GM23338 (cell line): ENCODE results near the gene NIPSNAP3A. TPM values are rescaled to one million over a fixed set of nuclear protein-coding genes. Genes with fewer than 3 reads are reported as not detected.

Experiments used
- ATAC-seq: fragments of 200-7000 bp; cut with Tn5 transposase; 3 replicates; pipeline ENCODE4 v1.9.1; 2020
- DNase-seq: peaks from one replicate; pipeline ENCODE4 v3.0.0-alpha.2; 2015; ENCODE audit warnings: low spot score
- H2AFZ ChIP-seq: fragments of 200-600 bp; sonication (generic); 2 replicates; pipeline ENCODE4 v1.8.0; 2016; ENCODE audit warnings: antibody characterized with exemption, mild to moderate bottlenecking, moderate library complexity
- H3F3A ChIP-seq: fragments of 200-600 bp; sonication (generic); replicated peaks from 2 replicates; pipeline ENCODE4 v1.8.0; 2017; ENCODE audit warnings: antibody characterized with exemption, mixed run types, low read depth
- H3K27ac ChIP-seq: fragments of 200-600 bp; sonication (generic); 2 replicates; pipeline ENCODE4 v1.6.1; 2016; ENCODE audit warnings: low read depth
- H3K27me3 ChIP-seq: fragments of 200-600 bp; sonication (generic); 2 replicates; pipeline ENCODE4 v1.8.0; 2016; ENCODE audit warnings: mild to moderate bottlenecking, mixed run types, moderate library complexity; ENCODE audit not compliant: insufficient read depth
- H3K36me3 ChIP-seq: fragments of 200-600 bp; sonication (generic); 2 replicates; pipeline ENCODE4 v1.8.0; 2016; ENCODE audit warnings: mild to moderate bottlenecking; ENCODE audit not compliant: insufficient read depth
- H3K4me1 ChIP-seq: fragments of 200-600 bp; sonication (generic); 2 replicates; pipeline ENCODE4 v1.8.0; 2016; ENCODE audit warnings: mild to moderate bottlenecking, moderate library complexity; ENCODE audit not compliant: insufficient read depth
- H3K4me2 ChIP-seq: fragments of 200-600 bp; sonication (generic); 2 replicates; pipeline ENCODE4 v1.7.1; 2017; ENCODE audit warnings: mixed run types
- H3K4me3 ChIP-seq: fragments of 200-600 bp; sonication (generic); 2 replicates; pipeline ENCODE4 v1.6.1; 2016; ENCODE audit warnings: mixed run types
- H3K79me2 ChIP-seq: fragments of 200-600 bp; sonication (generic); replicated peaks from 2 replicates; pipeline ENCODE4 v1.8.0; 2017; ENCODE audit warnings: mild to moderate bottlenecking; ENCODE audit not compliant: insufficient read depth
- H3K9me2 ChIP-seq: fragments of 200-600 bp; sonication (generic); 2 replicates; pipeline ENCODE4 v1.8.0; 2017; ENCODE audit not compliant: insufficient read depth
- H4K20me1 ChIP-seq: fragments of 200-600 bp; sonication (generic); replicated peaks from 2 replicates; pipeline ENCODE4 v1.8.0; 2017; ENCODE audit warnings: mild to moderate bottlenecking; ENCODE audit not compliant: insufficient read depth
- H3K27ac Mint-ChIP-seq: 2 replicates; pipeline ENCODE4 v1.8.0; 2020; ENCODE audit warnings: inconsistent platforms, mild to moderate bottlenecking, moderate library complexity, mixed read lengths
- H3K27me3 Mint-ChIP-seq: 3 replicates; pipeline ENCODE4 v1.8.0; 2022; ENCODE audit warnings: low read depth, mild to moderate bottlenecking, moderate library complexity, mixed read lengths, inconsistent platforms; ENCODE audit not compliant: insufficient read depth, poor library complexity
- H3K36me3 Mint-ChIP-seq: 3 replicates; pipeline ENCODE4 v1.8.0; 2021; ENCODE audit warnings: low read depth, mild to moderate bottlenecking, inconsistent platforms, moderate library complexity, mixed read lengths
- H3K4me1 Mint-ChIP-seq: 3 replicates; pipeline ENCODE4 v1.8.0; 2020; ENCODE audit warnings: mild to moderate bottlenecking, inconsistent platforms, mixed read lengths
- H3K4me3 Mint-ChIP-seq: 3 replicates; pipeline ENCODE4 v1.8.0; 2021; ENCODE audit warnings: moderate library complexity, mild to moderate bottlenecking, inconsistent platforms, mixed read lengths
- H3K9me3 Mint-ChIP-seq: 3 replicates; pipeline ENCODE4 v1.8.0; 2020; ENCODE audit warnings: moderate library complexity, mild to moderate bottlenecking, inconsistent platforms, mixed read lengths
- EZH2phosphoT487 ChIP-seq: fragments of 200-600 bp; sonication (generic); IDR thresholded peaks from one replicate; pipeline ENCODE4 v1.8.1; 2018; ENCODE audit warnings: antibody characterized with exemption; ENCODE audit not compliant: unreplicated experiment
- STAT1 ChIP-seq: IDR thresholded peaks from one replicate; pipeline ENCODE4 v1.6.1; 2016; ENCODE audit warnings: antibody characterized with exemption; ENCODE audit not compliant: unreplicated experiment
- ZNF114 ChIP-seq: fragments of 250-450 bp; sonication (Bioruptor Pico); IDR thresholded peaks from 2 replicates; pipeline ENCODE4 v1.5.0; 2020; ENCODE audit warnings: mild to moderate bottlenecking, moderate library complexity
- polyA plus RNA-seq: library from polyadenylated mRNA; unstranded; fragments of >200 nt; fragmentation: Nextera tagmentation; extraction: Ambion mirVana; gene quantifications from 2 replicates; pipeline ENCODE4 v1.2.1, GENCODE V29; 2016
- total RNA-seq: library from RNA; depleted of rRNA; stranded (reverse); fragments of >200 nt; shearing (Covaris generic); gene quantifications from 2 replicates; pipeline ENCODE4 v1.2.3, GENCODE V29; 2014
- TF ChIP-seq, protein P1 (sequence below): fragments of 250-450 bp; sonication (Bioruptor Pico); IDR thresholded peaks from 2 replicates; pipeline ENCODE4 v1.5.0; 2020; ENCODE audit warnings: mild to moderate bottlenecking, moderate library complexity
- TF ChIP-seq, protein P2 (sequence below): IDR thresholded peaks from one replicate; pipeline ENCODE4 v1.6.1; 2018; ENCODE audit warnings: antibody characterized with exemption; ENCODE audit not compliant: unreplicated experiment

NIPSNAP3A gene
- total and polyA plus RNA-seq, 2 experiments from 2014 or later, result 9.6 to 13.0 TPM

DNA sequence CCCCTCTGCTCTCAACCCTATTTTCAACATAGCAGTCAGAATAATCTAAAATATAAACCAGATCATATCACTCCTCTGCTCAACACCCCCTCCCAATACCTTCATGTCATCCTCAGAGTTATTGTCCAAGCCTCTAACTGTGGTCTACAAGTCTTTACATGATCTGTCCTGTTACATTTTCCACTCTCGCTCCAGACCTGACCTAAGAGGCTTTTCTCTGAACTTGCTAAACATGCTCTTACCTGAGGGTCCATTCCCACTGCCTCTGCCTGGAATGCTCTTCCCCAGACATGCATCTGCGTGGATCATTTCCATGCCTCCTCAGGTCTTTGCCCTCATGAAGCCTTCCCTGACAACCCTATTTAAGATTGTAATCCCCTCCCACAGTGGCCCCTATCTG is 28.5 kb downstream of the NIPSNAP3A start:
- no peak for DNase-seq
- no peaks in the 10 kb centered on the region for H3K27me3 ChIP-seq
- no peak for ATAC-seq
- Mint-ChIP-seq H3K9me3 (no peaks in the 10 kb centered on the region), H3K27me3 (no peaks in the 10 kb centered on the region), H3K4me3 (no peak overlapping the region), H3K4me1 (no peaks in the 10 kb centered on the region), H3K36me3 (no peaks in the 10 kb centered on the region), H3K27ac (no peak overlapping the region)
- H3K9me2 ChIP-seq, result no peaks in the 10 kb centered on the region
- no peaks in the 10 kb centered on the region for H3K4me1 ChIP-seq
- no peak overlapping the region for H3K4me2 ChIP-seq
- no peaks in the 10 kb centered on the region for H3F3A ChIP-seq
- H3K4me3 ChIP-seq, result no peak overlapping the region
- H4K20me1 ChIP-seq, result no peaks in the 10 kb centered on the region
- H3K27ac ChIP-seq, result no peak overlapping the region
- H3K36me3 ChIP-seq, result no peaks in the 10 kb centered on the region
- no peaks in the 10 kb centered on the region for H3K79me2 ChIP-seq
- TF ChIP-seq ZNF114 (CRISPR knock-in tag), result no peak
- no peak for TF ChIP-seq STAT1
- TF ChIP-seq EZH2phosphoT487, result no peak
- TF ChIP-seq, protein P1, sequence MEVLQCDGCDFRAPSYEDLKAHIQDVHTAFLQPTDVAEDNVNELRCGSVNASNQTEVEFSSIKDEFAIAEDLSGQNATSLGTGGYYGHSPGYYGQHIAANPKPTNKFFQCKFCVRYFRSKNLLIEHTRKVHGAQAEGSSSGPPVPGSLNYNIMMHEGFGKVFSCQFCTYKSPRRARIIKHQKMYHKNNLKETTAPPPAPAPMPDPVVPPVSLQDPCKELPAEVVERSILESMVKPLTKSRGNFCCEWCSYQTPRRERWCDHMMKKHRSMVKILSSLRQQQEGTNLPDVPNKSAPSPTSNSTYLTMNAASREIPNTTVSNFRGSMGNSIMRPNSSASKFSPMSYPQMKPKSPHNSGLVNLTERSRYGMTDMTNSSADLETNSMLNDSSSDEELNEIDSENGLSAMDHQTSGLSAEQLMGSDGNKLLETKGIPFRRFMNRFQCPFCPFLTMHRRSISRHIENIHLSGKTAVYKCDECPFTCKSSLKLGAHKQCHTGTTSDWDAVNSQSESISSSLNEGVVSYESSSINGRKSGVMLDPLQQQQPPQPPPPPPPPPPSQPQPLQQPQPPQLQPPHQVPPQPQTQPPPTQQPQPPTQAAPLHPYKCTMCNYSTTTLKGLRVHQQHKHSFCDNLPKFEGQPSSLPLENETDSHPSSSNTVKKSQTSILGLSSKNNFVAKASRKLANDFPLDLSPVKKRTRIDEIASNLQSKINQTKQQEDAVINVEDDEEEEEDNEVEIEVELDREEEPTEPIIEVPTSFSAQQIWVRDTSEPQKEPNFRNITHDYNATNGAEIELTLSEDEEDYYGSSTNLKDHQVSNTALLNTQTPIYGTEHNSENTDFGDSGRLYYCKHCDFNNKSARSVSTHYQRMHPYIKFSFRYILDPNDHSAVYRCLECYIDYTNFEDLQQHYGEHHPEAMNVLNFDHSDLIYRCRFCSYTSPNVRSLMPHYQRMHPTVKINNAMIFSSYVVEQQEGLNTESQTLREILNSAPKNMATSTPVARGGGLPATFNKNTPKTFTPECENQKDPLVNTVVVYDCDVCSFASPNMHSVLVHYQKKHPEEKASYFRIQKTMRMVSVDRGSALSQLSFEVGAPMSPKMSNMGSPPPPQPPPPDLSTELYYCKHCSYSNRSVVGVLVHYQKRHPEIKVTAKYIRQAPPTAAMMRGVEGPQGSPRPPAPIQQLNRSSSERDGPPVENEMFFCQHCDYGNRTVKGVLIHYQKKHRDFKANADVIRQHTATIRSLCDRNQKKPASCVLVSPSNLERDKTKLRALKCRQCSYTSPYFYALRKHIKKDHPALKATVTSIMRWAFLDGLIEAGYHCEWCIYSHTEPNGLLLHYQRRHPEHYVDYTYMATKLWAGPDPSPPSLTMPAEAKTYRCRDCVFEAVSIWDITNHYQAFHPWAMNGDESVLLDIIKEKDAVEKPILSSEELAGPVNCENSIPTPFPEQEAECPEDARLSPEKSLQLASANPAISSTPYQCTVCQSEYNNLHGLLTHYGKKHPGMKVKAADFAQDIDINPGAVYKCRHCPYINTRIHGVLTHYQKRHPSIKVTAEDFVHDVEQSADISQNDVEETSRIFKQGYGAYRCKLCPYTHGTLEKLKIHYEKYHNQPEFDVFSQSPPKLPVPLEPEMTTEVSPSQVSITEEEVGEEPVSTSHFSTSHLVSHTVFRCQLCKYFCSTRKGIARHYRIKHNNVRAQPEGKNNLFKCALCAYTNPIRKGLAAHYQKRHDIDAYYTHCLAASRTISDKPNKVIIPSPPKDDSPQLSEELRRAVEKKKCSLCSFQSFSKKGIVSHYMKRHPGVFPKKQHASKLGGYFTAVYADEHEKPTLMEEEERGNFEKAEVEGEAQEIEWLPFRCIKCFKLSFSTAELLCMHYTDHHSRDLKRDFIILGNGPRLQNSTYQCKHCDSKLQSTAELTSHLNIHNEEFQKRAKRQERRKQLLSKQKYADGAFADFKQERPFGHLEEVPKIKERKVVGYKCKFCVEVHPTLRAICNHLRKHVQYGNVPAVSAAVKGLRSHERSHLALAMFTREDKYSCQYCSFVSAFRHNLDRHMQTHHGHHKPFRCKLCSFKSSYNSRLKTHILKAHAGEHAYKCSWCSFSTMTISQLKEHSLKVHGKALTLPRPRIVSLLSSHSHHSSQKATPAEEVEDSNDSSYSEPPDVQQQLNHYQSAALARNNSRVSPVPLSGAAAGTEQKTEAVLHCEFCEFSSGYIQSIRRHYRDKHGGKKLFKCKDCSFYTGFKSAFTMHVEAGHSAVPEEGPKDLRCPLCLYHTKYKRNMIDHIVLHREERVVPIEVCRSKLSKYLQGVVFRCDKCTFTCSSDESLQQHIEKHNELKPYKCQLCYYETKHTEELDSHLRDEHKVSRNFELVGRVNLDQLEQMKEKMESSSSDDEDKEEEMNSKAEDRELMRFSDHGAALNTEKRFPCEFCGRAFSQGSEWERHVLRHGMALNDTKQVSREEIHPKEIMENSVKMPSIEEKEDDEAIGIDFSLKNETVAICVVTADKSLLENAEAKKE (CRISPR knock-in tag), result no peak
- TF ChIP-seq, protein P2, sequence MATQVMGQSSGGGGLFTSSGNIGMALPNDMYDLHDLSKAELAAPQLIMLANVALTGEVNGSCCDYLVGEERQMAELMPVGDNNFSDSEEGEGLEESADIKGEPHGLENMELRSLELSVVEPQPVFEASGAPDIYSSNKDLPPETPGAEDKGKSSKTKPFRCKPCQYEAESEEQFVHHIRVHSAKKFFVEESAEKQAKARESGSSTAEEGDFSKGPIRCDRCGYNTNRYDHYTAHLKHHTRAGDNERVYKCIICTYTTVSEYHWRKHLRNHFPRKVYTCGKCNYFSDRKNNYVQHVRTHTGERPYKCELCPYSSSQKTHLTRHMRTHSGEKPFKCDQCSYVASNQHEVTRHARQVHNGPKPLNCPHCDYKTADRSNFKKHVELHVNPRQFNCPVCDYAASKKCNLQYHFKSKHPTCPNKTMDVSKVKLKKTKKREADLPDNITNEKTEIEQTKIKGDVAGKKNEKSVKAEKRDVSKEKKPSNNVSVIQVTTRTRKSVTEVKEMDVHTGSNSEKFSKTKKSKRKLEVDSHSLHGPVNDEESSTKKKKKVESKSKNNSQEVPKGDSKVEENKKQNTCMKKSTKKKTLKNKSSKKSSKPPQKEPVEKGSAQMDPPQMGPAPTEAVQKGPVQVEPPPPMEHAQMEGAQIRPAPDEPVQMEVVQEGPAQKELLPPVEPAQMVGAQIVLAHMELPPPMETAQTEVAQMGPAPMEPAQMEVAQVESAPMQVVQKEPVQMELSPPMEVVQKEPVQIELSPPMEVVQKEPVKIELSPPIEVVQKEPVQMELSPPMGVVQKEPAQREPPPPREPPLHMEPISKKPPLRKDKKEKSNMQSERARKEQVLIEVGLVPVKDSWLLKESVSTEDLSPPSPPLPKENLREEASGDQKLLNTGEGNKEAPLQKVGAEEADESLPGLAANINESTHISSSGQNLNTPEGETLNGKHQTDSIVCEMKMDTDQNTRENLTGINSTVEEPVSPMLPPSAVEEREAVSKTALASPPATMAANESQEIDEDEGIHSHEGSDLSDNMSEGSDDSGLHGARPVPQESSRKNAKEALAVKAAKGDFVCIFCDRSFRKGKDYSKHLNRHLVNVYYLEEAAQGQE, result no peak
- no peak overlapping the region for H2AFZ ChIP-seq
